Thoracic aorta (tissue), 2 donors: ENCODE data around the gene GAB2. TPM values are rescaled to one million over a fixed set of nuclear protein-coding genes. Genes with fewer than 3 reads are reported as not detected.

Source experiments
- ATAC-seq: fragments of 150-250 bp; one replicate; pipeline ENCODE4 v1.8.0; 2017; ENCODE audit warnings: low read depth; ENCODE audit not compliant: insufficient number of reproducible peaks, low FRiP score
- DNase-seq: peaks from one replicate; pipeline ENCODE4 v3.0.0-alpha.2; 2020; ENCODE audit warnings: low spot score
- H3K27ac ChIP-seq, 2 donors: fragments of 200-600 bp; sonication (generic); 1 replicate in 1 of 2; 2 replicates in 1 of 2; pipeline ENCODE4 v1.5.1; 2016; ENCODE audit warnings: mild to moderate bottlenecking in 2 of 2, moderate library complexity in 2 of 2
- H3K27me3 ChIP-seq: fragments of 200-600 bp; sonication (generic); replicated peaks from 2 replicates; pipeline ENCODE4 v1.6.0; 2016; ENCODE audit warnings: mild to moderate bottlenecking; ENCODE audit not compliant: insufficient read depth
- H3K36me3 ChIP-seq: fragments of 200-600 bp; sonication (generic); one replicate; pipeline ENCODE4 v1.5.1; 2016
- H3K4me1 ChIP-seq, 2 donors: fragments of 200-600 bp; sonication (generic); 1 replicate in 1 of 2; 2 replicates in 1 of 2; pipeline versions ENCODE4 v1.5.1 to v1.6.0; 2016; ENCODE audit warnings: low read depth in 2 of 2, mild to moderate bottlenecking in 1 of 2; ENCODE audit not compliant: control insufficient read depth in 1 of 2
- H3K4me3 ChIP-seq: fragments of 200-600 bp; sonication (generic); 2 replicates; pipeline ENCODE4 v1.5.1; 2016; ENCODE audit warnings: mild to moderate bottlenecking
- H3K9me3 ChIP-seq: fragments of 200-600 bp; sonication (generic); 2 replicates; pipeline ENCODE4 v1.5.1; 2016
- total RNA-seq, 2 donors: library from RNA; depleted of rRNA; stranded (reverse); fragments of >200 nt; gene quantifications; one replicate each; pipeline versions ENCODE4 v1.1.0 to v1.2.3, GENCODE V29; 2016
- TF ChIP-seq, protein P1 (sequence below): fragments of 200-600 bp; sonication (generic); IDR thresholded peaks from one replicate; pipeline ENCODE4 v1.5.1; 2019; ENCODE audit warnings: antibody characterized with exemption

GAB2 gene
- total RNA-seq, 2 donors from 2014 or later: 65.4 to 91.5 TPM

DNA sequence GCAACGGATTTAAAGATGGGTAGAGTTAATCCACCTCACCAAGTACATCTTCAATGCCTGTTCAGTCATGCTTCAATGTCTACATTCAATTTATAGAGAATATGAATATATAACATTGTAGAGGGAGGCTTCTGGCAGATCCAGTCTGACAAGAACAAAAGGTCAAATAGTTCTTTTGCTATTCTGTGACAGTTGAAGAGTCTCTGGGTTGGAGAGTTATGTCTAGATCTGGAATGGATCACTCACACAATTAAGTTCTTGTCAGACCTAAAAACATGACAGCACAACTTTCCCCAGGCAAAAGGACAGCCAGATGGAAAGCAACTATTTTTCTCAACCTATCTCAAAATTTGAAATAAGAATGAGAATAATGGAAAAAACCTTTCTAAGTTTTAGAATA is 15.3 kb upstream of the GAB2 start:
- TF ChIP-seq, protein P1, sequence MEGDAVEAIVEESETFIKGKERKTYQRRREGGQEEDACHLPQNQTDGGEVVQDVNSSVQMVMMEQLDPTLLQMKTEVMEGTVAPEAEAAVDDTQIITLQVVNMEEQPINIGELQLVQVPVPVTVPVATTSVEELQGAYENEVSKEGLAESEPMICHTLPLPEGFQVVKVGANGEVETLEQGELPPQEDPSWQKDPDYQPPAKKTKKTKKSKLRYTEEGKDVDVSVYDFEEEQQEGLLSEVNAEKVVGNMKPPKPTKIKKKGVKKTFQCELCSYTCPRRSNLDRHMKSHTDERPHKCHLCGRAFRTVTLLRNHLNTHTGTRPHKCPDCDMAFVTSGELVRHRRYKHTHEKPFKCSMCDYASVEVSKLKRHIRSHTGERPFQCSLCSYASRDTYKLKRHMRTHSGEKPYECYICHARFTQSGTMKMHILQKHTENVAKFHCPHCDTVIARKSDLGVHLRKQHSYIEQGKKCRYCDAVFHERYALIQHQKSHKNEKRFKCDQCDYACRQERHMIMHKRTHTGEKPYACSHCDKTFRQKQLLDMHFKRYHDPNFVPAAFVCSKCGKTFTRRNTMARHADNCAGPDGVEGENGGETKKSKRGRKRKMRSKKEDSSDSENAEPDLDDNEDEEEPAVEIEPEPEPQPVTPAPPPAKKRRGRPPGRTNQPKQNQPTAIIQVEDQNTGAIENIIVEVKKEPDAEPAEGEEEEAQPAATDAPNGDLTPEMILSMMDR: no peak
- Histone ChIP-seq H3K27ac (no peak overlapping the region), H3K4me3 (no peak overlapping the region), H3K27me3 (no peaks in the 10 kb centered on the region), H3K4me1 (no peaks in the 10 kb centered on the region), H3K36me3 (no peaks in the 10 kb centered on the region), H3K9me3 (no peaks in the 10 kb centered on the region)
- no peak for ATAC-seq
- DNase-seq: no peak

DNA sequence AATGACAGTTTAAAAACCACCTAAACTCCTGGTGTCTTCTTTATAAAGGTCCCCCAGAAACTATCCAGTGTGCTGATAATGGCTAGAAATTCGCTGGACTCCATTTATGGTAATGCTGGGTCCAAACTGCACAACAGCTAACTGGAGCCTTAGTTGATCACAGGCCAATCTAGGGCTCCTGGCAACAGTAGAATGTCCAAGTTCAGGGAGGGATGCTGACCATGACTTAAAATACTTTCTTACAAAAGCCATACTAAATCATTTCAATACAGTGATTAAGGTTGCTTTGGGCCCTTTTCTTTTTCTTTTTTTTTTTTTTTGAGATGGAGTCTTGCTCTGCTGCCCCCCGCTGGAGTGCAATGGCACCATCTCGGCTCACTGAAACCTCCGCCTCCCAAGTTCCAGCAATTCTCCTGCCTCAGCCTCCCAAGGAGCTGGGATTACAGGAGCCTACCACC is 14.5 kb upstream of the GAB2 start:
- no peak overlapping the region for H3K4me3 ChIP-seq
- no peak for ATAC-seq
- H3K27me3 ChIP-seq: no peaks in the 10 kb centered on the region
- H3K9me3 ChIP-seq: no peaks in the 10 kb centered on the region
- H3K4me1 ChIP-seq: no peaks in the 10 kb centered on the region
- no peak overlapping the region for H3K27ac ChIP-seq
- H3K36me3 ChIP-seq: no peaks in the 10 kb centered on the region
- no peak for DNase-seq
- TF ChIP-seq, protein P1: peak; percentile 42

DNA sequence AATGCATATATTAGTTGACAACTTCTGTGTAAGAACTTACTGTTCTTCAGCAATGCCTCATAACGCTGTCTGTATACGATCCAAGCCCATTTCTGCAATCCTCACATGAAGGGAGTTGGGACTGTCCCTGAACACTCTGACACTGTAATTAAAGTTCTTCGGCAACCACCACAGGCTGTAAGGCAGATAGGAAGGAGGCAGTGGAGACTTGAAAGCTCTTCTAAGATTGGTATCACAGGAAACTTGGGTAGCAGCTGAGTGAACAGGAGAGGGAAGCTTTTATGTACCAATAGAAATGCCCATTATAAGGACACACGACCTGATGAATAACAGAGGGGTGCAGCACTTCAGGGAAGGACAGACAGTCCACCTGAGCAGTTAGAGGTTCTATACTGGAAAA is 12.0 kb upstream of the GAB2 start:
- TF ChIP-seq, protein P1: no peak
- Histone ChIP-seq H3K4me1 (peaks cover 10 to 16% of the 10 kb centered on the region in 2 donors), H3K27ac (no peak overlapping the region), H3K36me3 (no peaks in the 10 kb centered on the region), H3K27me3 (no peaks in the 10 kb centered on the region), H3K9me3 (no peaks in the 10 kb centered on the region), H3K4me3 (no peak overlapping the region)
- no peak for DNase-seq
- ATAC-seq: no peak

DNA sequence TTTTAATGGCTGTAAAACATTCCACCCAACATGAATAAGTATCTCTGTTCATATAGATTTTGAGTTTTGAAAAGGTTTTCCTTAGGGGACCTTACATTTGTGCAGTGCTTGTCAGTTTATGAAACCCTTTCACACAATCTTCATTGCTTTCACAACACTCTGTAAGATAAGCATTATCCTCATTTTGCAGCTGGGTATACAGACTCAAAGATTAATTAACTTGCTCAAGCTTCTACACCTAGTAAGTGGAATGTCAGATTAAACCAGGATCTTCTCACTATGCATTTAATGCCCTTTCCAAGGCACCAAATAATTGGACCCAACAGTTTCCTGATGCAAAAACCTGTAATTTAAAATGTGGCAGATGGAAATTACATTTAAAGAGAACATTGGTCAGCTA is 11.6 kb upstream of the GAB2 start:
- no peak for DNase-seq
- ATAC-seq: no peak
- TF ChIP-seq, protein P1: no peak
- Histone ChIP-seq H3K4me1 (peaks cover 10 to 17% of the 10 kb centered on the region in 2 donors), H3K27me3 (no peaks in the 10 kb centered on the region), H3K27ac (no peak overlapping the region), H3K36me3 (no peaks in the 10 kb centered on the region), H3K9me3 (no peaks in the 10 kb centered on the region), H3K4me3 (no peak overlapping the region)

DNA sequence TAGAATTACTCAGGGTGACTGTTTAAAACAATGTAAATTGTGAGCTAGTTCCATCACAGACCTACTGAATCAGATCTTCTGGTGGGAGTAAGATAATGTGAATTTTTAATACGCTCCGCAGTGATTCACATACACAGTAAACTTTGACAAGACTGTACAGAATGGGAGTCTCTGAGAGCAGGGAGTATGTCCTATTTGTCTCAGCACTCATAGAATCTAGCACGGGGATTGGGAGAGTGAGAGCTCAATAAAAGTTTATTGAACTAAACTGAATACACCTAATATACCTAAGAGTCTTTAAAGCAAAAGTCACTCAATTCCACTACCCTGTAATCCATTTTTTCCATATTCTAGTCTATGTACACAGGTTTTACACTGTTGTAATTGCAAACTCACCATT is 11.2 kb upstream of the GAB2 start:
- Histone ChIP-seq H3K4me1 (peaks cover 10 to 17% of the 10 kb centered on the region in 2 donors), H3K9me3 (no peaks in the 10 kb centered on the region), H3K4me3 (no peak overlapping the region), H3K36me3 (no peaks in the 10 kb centered on the region), H3K27me3 (no peaks in the 10 kb centered on the region), H3K27ac (no peak overlapping the region)
- no peak for DNase-seq
- ATAC-seq: no peak
- TF ChIP-seq, protein P1: no peak
